GDM1 (cell line): ENCODE data around the gene LSS.

Experiments used
- DNase-seq: peaks from one replicate; lab custom pipeline; 2025; lab: John Stamatoyannopoulos, UW

The LSS gene

DNA sequence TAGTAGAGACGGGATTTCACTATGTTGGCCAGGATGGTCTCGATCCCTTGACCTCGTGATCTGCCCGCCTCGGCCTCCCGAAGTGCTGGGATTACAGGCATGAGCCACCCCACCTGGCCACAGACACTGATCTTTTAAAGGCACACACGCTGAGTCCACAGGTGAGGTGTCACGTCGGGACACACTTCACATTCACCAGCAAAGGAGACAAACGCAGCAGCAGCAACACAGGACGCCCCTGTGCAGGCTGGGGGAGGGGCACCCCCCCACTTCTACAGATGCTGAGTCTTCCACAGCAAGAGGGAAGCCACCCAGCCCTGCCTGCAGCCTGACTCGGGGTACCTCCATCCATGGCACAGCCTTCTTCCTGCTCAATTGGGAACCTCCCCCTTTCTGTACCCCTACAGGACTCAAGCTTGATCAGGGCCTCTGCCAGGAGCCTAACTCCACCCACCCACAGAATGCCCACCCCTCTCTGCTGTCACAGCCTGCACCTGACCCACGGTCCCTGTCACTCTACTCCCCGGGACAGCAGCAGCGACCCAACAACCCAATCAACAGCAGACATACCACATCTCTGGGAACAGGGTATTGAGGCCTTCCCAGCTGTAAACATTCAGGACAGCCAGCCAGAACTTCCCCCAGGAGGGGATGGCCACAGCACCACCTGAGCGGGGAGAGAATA is 9.5 kb downstream of the LSS start:
- DNase-seq = no peak

DNA sequence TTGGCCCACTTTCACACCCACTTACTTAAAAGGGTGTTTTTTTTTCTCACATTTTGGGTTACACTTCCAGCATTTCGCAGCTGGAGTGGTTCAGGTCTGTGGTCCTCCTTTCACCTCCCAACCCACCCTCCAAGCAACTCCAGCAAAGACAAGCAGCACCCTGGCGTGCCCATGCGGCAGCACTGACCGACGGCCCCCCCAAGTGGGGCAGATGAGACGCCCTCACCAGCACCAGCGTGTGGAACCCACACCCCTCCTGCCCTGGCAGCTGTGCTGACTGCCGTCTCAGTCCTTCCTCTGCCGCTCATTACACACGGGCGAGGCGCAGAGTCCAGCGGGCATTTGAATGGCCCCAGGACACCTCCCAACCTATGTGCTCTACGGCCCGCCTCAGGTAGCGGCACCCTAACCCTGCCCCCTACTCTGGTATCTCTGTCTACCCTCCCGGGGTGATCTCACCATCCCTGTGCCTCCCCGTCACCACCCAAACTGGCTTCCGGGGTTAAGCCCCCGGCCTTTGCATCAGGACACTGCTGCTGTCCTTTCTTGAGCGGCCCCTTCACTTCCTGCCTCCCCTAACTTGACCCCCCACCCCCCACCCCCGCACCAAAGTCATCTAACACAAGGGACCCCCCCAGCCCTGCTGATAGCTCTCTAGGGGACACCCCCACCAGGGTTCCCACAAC is 10.9 kb downstream of the LSS start:
- DNase-seq = no peak

DNA sequence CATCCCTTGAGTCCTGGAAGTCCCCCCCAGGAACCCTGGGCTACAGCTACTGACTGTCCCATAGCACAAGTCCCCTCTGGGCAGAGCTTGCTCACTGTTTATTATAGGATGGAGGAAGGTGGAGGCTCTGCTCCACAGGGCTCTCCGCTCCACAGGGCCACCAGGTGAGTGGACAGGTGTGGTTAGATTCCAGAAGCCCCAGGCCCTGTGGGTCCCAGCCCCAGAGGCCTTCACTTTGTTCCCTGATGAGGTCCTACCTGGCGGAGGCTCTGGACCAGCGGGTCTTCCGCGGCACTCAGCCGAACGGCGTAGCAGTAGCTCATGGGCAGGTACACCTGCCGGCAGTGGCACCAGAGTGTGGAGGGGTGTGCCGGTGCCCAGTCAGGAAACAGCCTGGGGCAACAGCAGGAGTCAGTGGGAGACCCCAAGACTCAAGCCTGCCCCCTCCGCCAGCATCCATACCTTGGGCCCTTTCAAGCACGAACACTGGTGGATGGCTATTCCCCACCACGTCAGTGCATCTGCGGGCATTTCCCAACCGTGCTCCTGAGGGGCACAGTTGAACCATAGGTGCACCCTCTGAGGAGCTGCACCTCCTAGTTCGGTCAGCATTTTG is 12.3 kb downstream of the LSS start:
- no peak for DNase-seq

DNA sequence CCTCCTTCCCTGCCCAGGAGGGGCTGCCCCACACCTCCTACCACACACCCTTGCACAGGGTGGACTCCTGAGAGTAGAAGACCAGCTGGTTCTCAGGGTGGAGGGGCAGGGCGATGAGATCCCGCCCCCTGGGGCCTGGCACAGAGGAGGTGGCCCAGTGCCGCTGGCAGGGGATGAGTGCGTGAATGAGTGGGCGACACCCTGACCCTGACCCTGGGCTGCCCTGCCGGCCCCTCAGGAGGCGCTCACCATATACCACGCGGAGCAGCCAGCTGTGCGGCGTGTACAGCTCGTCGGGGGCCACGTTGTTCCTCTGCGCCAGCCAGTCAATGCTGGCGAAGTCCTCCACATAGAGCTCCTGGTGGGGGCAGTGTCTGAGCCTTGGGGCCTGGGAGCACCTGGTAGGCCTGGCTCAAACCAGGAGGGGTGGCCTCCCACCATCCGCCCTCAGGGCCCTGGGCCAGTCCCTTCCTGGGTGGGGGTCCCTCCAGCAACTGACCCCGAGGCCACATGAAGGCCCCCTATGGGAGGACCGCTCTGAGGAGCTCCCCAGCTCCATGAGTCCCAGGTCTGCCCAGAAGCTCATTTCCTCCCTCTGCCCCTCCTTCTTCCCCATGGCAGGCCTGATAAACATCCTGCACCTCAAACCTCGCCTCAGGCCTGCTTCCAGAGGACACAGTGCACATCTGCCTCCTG is 13.0 kb downstream of the LSS start:
- DNase-seq = no peak

GRCh38 chr21:46214478-46215340 is 13.9 kb downstream of the LSS start:
- DNase-seq = no peak

DNA sequence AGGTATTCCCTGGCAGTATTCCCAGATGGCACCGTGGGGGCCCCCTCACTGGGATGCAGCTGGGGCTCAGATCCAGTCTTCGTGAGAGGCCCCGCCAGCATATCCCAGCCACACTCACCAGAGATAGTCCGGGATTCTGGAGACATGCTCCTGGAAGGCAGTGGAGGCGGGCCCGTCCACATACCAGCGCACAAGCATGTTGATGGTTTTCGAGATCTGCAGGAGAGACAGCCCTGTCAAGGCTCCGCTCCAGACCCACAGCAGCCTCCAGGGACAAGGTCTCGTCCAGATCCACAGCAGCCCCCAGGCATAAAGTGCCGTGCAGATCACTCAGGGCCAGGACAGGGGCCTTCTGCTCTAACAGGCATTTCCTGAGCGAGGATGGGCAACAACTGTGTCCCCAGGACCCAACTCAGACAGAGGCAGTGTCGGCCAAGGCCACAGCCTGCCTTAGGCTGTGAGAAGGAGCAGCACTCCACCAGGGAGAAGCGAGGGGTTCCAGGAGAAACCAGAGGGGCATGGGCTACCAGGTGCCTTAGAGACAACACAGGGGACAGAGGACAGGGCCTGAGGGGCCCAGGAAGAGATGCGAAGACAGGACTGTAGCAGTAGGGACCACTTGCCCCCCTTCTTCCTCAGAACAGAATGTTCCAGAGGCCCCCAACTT is 14.8 kb downstream of the LSS start:
- no peak for DNase-seq

DNA sequence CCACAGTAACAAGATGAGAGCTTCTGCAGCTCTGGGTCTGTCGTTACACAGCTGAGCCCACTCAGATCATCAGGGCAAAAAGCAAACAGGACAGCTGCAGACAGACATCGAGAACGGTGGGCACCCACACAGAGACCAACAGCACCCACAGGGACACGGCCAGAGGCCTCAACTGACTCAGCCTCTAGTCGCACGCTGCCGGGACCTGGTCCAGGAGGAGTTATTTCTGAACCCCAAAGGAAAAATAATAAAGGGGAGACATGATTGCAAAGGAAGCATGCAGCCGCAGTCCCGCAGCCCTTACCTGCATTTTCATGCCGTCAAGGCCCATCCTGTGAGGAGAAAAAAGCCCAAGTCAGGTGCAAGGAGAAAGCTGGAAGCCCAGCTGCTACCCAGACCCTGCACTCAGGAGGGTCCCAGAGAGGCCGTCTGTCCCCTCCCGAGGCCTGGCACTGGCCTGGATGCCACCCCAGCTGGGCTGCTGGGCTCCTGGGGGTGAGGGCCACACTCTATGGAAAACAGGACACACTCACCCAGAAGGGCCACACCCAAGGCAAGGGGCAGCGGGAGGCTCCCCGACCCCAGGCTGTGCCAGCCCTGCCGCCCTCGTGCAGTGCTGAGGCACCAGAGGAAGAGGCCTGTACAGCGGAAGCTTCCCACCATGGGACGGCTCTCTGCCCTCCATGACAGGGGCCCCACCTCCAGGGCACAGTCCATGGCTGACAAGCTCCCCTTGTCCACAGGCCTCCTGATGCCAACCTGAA is 15.7 kb downstream of the LSS start:
- no peak for DNase-seq

GRCh38 chr21:46211786-46212720 is 16.5 kb downstream of the LSS start:
- no peak for DNase-seq

DNA sequence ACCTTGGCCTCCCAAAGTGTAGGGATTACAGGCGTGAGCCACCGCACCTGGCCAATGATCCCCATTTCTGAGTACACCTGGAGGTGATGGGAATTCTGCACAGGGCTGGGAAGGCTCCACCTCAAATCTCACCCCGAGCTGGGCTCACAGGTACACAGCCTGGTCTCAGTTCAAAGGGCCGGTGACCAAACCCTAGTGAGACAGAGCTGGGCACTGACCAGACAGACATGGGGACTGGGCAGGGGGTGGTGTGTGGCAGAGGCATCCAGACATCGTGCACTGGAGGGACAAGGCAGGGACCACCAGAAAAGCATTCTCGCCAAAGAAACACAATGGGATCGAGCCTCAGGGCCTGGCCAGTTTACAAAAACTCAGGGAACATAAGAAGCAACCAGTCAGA is 17.2 kb downstream of the LSS start:
- DNase-seq = no peak

DNA sequence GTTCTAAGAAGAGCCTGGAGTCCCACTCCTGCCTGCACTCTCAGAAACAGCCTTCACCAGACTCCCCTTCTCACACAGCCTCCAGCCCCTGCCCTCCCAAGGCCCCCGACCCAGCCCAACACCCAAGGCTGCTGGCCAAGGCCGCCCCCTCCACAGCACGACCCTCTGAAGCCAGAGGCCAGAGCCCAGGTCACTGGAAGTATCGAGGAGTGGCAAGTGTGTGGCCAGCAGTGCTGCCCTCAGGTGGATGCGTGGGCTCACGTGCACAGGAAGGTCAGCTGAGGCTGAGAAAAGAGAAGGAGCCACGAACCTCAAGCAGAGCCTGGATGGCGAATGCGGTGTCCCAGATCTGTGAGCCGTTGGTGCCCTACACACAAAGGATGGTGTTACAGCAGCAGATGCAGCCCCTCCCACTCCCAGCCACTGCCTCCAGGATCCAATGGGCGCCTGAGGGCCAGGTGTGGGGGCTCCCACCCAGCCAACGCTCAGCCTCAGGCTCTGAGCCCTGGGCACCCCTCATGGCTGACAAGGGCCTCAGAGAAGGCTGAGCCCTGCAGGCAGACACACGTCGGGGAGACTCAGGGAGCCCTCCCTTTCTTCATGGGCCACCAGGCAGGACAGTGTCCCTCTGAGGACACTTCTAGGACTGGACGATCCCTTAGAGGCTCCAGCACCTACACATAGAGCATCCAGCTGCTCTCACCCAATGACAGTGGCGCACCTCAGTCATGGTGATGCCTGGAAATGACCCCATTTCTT is 18.0 kb downstream of the LSS start:
- no peak for DNase-seq

- DNase-seq = no peak
These were observed 19.5 kb downstream of the LSS start for GRCh38 chr21:46208761-46209721.

DNA sequence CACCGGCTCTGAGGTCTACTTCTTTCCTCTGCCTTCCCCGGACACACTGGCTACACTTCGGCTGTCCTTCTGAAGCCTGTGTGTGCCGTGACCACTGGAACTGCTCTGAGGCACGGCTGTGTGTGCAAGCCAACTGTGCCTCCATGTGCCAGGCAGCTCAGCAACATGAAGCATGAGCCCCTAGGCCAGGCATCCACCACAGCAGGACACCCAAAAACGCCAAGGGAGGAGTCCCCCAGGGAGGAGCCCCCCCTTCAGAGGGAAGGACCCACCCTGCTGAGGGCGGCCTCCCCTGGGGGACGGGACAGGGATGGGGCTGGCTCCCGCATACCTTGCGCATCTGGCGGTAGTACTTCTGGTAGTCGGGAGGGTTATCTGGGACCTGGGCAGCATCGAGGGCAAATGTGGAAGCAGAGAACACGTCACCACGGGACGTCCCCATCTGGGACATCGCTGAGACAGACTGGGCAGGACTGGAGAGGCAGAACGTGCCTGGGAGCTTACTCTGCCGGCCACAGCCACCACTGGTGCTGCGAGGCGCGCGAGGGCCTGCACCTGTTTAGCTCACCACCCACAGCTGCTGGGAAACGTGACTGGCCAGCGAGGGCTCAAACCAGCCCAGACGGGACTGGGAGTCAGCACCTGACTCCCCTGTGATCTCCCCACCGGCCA is 20.5 kb downstream of the LSS start:
- no peak for DNase-seq

DNA sequence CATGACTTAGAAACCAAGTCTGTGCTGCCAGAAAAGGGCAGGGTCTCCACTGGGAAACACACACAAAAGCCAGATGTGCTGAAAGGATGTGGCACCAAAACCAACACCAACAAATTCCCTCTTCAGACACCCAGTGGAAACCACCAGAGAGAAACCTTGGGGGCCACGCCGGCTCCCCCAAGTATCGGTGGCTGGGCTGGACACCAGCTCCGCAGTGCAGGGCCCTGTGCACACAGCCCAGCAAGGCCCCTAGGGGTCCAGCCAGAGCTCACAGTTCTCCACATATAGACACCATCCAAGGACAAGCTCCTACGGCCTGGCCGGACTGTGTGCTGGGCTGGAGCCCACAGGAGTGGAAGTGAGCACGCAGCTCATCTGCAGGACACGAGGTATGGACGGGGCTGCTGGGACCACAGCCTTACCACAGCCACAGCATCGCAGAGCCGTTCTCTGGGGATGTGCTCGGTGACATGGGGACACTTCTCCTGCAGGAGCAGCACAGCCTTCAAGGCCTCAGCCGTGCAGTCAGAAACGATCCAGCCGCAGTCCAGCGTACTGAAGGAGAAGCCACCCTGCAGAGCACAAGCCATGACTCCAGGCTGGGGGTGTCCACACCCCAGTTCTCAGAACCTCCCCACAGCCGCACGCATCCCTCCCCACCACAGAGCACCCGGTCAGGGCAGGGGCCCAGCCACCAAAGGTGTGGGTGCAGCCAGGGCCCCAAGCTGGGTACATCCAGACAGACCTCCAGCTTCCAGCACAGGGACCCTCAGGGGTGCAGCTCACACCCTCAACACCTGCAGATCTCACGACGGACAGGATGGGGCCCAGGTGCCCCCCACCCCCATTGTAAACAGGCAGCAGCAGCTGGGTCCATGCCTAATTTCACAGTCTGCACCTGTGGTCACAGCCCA is 21.3 kb downstream of the LSS start:
- no peak for DNase-seq

GRCh38 chr21:46206163-46207005 is 22.2 kb downstream of the LSS start:
- DNase-seq = no peak

DNA sequence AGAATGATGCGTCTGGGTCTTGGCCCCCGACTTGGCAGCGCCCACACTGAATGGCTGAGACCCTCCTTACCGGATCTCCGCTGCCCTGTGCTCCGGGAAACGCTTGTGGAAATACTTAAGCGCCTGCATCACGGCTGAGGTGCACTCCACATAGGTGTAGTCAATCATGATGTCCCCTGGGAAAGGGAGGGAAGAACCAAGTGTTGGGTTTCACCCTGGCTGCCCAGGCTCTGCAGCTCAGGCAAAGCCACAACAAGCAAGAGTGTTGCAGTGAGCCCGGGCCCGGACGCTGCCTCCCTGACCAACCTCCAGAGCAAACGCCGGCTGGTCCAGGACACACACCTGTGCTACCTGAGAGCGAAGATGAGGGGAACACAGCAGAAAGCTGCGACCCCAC is 22.8 kb downstream of the LSS start:
- no peak for DNase-seq
